ENCODE results near the gene ADAMTSL1. TPM values are rescaled to one million over a fixed set of nuclear protein-coding genes. Genes with fewer than 3 reads are reported as not detected.

Gene ADAMTSL1
- total RNA-seq, 1 donor from 2014 or later: 1.6 TPM

- H3K27me3 ChIP-seq (ENCODE audit: control insufficient read depth, insufficient read depth, low read length): no peaks in the 10 kb centered on the region
- DNase-seq (ENCODE audit: low read depth): no peak
- no peaks in the 10 kb centered on the region for H3K36me3 ChIP-seq (ENCODE audit: control insufficient read depth, insufficient read depth, low read length)
- H3K4me3 ChIP-seq (ENCODE audit: low read depth, low read length): no peak overlapping the region
- TF ChIP-seq CTCF (IDR thresholded peaks at IDR 0.05; ENCODE audit: insufficient read depth, low read length, severe bottlenecking): no peak
- no peak for FAIRE-seq
Measured at GRCh38 chr9:18798508-18799290, 324.7 kb downstream of the ADAMTSL1 start.

GRCh38 chr9:18799428-18799827 lies 325.5 kb downstream of the ADAMTSL1 start:
- FAIRE-seq (no peak), DNase-seq (ENCODE audit: low read depth) (no peak)

GRCh38 chr9:18800579-18800978 lies 326.6 kb downstream of the ADAMTSL1 start:
- no peak for FAIRE-seq

More at GRCh38 chr9:18799428-18799827, 325.5 kb downstream of the ADAMTSL1 start:
- Histone ChIP-seq H3K4me3 (ENCODE audit: low read depth, low read length) (no peak overlapping the region), H3K27me3 (ENCODE audit: control insufficient read depth, insufficient read depth, low read length) (no peaks in the 10 kb centered on the region), H3K36me3 (ENCODE audit: control insufficient read depth, insufficient read depth, low read length) (no peaks in the 10 kb centered on the region)
- TF ChIP-seq CTCF (IDR thresholded peaks at IDR 0.05; ENCODE audit: insufficient read depth, low read length, severe bottlenecking): no peak

GRCh38 chr9:18805386-18805785 lies 331.4 kb downstream of the ADAMTSL1 start:
- no peak for FAIRE-seq
- no peak overlapping the region for H3K4me3 ChIP-seq (ENCODE audit: low read depth, low read length)
- H3K27me3 ChIP-seq (ENCODE audit: control insufficient read depth, insufficient read depth, low read length): no peaks in the 10 kb centered on the region
- no peaks in the 10 kb centered on the region for H3K36me3 ChIP-seq (ENCODE audit: control insufficient read depth, insufficient read depth, low read length)
- TF ChIP-seq CTCF (IDR thresholded peaks at IDR 0.05; ENCODE audit: insufficient read depth, low read length, severe bottlenecking): no peak
- DNase-seq (ENCODE audit: low read depth): no peak

More at GRCh38 chr9:18800579-18800978, 326.6 kb downstream of the ADAMTSL1 start:
- Histone ChIP-seq H3K4me3 (ENCODE audit: low read depth, low read length) (no peak overlapping the region), H3K36me3 (ENCODE audit: control insufficient read depth, insufficient read depth, low read length) (no peaks in the 10 kb centered on the region), H3K27me3 (ENCODE audit: control insufficient read depth, insufficient read depth, low read length) (no peaks in the 10 kb centered on the region)
- no peak for TF ChIP-seq CTCF (IDR thresholded peaks at IDR 0.05; ENCODE audit: insufficient read depth, low read length, severe bottlenecking)
- no peak for DNase-seq (ENCODE audit: low read depth)

GRCh38 chr9:18806232-18807080 lies 332.5 kb downstream of the ADAMTSL1 start:
- H3K27me3 ChIP-seq (ENCODE audit: control insufficient read depth, insufficient read depth, low read length): no peaks in the 10 kb centered on the region
- no peak overlapping the region for H3K4me3 ChIP-seq (ENCODE audit: low read depth, low read length)
- H3K36me3 ChIP-seq (ENCODE audit: control insufficient read depth, insufficient read depth, low read length): no peaks in the 10 kb centered on the region
- FAIRE-seq (no peak), DNase-seq (ENCODE audit: low read depth) (no peak)
- TF ChIP-seq CTCF (IDR thresholded peaks at IDR 0.05; ENCODE audit: insufficient read depth, low read length, severe bottlenecking): no peak

All from bronchial epithelial cell (primary cell).